Measurements from ENCODE around the gene PHETA1. TPM values are rescaled to one million over a fixed set of nuclear protein-coding genes. Genes with fewer than 3 reads are reported as not detected.

Gene PHETA1
- total and polyA plus RNA-seq, 2 experiments from 2014 or later: 5.3 to 12.9 TPM

DNA sequence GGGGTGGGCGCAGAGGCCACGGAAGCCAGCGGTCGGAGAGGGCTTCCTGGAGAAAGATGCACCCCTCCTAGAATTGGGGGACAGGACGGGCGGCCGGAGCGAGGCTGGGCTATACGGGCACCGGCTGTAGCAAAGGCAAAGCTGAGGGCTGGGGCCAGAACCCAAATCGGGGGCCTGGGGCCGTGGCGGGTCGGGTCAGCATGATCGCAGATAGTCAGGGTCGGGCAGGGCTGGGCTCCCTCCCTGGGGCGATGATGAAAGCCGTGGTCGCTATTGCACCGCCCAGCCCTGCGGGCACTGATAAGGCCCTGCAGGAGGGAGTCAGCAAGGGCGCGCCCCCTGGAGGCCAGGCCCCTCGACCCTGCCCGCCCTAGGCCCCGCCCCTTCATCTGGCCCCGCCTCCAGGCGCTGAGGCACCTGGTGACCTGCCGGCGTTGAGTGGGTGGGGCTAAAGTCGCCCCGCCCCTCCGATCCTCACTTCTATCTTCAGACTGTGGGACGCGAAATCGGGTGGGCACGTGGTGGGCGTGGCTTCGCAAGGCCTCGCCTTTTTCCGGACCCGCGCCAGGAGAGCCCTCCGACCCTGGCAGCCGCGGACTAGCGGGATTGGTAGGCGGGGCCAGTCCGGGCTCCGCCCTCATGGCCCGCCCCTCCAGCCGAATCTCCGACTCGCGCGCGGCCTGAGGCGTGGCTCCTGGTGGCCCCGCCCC lies 36.4 kb upstream of the PHETA1 start:
- Histone ChIP-seq H3K4me1 (ENCODE audit: insufficient read depth) (peaks cover 46% of the 10 kb centered on the region), H3K36me3 (ENCODE audit: insufficient read depth) (no peaks in the 10 kb centered on the region), H3K27ac (ENCODE audit: low read depth) (peak overlapping the region; percentile 97), H3K4me2 (peak overlapping the region; percentile 75), H3K27me3 (ENCODE audit: insufficient read depth) (no peaks in the 10 kb centered on the region), H2AFZ (no peak overlapping the region), H3F3A (replicated peaks; ENCODE audit: low read depth) (peaks cover 10% of the 10 kb centered on the region), H4K20me1 (replicated peaks; ENCODE audit: insufficient read depth) (peaks cover 11% of the 10 kb centered on the region; the same call in 1 of the 2 replicates), H3K9me2 (ENCODE audit: insufficient read depth) (no peaks in the 10 kb centered on the region), H3K79me2 (replicated peaks; ENCODE audit: insufficient read depth) (peaks cover 44% of the 10 kb centered on the region), H3K4me3 (peak overlapping the region; percentile 88)
- ATAC-seq: peak; percentile 66
- Mint-ChIP-seq H3K4me1 (peaks cover 41% of the 10 kb centered on the region), H3K27me3 (ENCODE audit: insufficient read depth, low read depth, poor library complexity) (peaks cover 23% of the 10 kb centered on the region), H3K4me3 (peak overlapping the region; percentile 75), H3K27ac (peak overlapping the region; percentile 97), H3K9me3 (no peaks in the 10 kb centered on the region), H3K36me3 (ENCODE audit: low read depth) (no peaks in the 10 kb centered on the region; the same call in 2 of the 3 replicates)
- TF ChIP-seq, protein P1, sequence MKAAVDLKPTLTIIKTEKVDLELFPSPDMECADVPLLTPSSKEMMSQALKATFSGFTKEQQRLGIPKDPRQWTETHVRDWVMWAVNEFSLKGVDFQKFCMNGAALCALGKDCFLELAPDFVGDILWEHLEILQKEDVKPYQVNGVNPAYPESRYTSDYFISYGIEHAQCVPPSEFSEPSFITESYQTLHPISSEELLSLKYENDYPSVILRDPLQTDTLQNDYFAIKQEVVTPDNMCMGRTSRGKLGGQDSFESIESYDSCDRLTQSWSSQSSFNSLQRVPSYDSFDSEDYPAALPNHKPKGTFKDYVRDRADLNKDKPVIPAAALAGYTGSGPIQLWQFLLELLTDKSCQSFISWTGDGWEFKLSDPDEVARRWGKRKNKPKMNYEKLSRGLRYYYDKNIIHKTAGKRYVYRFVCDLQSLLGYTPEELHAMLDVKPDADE (IDR thresholded peaks at IDR 0.05): no peak
- peak; percentile 65 for TF ChIP-seq POLR2AphosphoS5 (IDR thresholded peaks at IDR 0.05; ENCODE audit: low read depth)
- peak; percentile 43; the same call in 1 of the 2 replicates for TF ChIP-seq CREB1 (CRISPR knock-in tag; IDR thresholded peaks at IDR 0.05; ENCODE audit: low read depth)
- TF ChIP-seq, protein P2, sequence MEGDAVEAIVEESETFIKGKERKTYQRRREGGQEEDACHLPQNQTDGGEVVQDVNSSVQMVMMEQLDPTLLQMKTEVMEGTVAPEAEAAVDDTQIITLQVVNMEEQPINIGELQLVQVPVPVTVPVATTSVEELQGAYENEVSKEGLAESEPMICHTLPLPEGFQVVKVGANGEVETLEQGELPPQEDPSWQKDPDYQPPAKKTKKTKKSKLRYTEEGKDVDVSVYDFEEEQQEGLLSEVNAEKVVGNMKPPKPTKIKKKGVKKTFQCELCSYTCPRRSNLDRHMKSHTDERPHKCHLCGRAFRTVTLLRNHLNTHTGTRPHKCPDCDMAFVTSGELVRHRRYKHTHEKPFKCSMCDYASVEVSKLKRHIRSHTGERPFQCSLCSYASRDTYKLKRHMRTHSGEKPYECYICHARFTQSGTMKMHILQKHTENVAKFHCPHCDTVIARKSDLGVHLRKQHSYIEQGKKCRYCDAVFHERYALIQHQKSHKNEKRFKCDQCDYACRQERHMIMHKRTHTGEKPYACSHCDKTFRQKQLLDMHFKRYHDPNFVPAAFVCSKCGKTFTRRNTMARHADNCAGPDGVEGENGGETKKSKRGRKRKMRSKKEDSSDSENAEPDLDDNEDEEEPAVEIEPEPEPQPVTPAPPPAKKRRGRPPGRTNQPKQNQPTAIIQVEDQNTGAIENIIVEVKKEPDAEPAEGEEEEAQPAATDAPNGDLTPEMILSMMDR (conservative IDR thresholded peaks at IDR 0.05; ENCODE audit: low read depth in 2 of 2): peak; percentile 46 to 72
- TF ChIP-seq, protein P3, sequence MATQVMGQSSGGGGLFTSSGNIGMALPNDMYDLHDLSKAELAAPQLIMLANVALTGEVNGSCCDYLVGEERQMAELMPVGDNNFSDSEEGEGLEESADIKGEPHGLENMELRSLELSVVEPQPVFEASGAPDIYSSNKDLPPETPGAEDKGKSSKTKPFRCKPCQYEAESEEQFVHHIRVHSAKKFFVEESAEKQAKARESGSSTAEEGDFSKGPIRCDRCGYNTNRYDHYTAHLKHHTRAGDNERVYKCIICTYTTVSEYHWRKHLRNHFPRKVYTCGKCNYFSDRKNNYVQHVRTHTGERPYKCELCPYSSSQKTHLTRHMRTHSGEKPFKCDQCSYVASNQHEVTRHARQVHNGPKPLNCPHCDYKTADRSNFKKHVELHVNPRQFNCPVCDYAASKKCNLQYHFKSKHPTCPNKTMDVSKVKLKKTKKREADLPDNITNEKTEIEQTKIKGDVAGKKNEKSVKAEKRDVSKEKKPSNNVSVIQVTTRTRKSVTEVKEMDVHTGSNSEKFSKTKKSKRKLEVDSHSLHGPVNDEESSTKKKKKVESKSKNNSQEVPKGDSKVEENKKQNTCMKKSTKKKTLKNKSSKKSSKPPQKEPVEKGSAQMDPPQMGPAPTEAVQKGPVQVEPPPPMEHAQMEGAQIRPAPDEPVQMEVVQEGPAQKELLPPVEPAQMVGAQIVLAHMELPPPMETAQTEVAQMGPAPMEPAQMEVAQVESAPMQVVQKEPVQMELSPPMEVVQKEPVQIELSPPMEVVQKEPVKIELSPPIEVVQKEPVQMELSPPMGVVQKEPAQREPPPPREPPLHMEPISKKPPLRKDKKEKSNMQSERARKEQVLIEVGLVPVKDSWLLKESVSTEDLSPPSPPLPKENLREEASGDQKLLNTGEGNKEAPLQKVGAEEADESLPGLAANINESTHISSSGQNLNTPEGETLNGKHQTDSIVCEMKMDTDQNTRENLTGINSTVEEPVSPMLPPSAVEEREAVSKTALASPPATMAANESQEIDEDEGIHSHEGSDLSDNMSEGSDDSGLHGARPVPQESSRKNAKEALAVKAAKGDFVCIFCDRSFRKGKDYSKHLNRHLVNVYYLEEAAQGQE (IDR thresholded peaks at IDR 0.05; ENCODE audit: unreplicated experiment): no peak
- TF ChIP-seq ZNF331 (CRISPR knock-in tag; IDR thresholded peaks at IDR 0.05; ENCODE audit: low read depth): no peak
- no peak for TF ChIP-seq STAT1 (IDR thresholded peaks at IDR 0.05; ENCODE audit: unreplicated experiment)
- DNase-seq (ENCODE audit: low spot score): peak; percentile 98

Data from GM23338 (cell line).